ENCODE data around the gene REG3G.
A peak's percentile ranks its signal among the peaks of the same experiment; 100 is the strongest.
"Not testable (repeated sequence)": the region's sequence is repeated elsewhere in the genome, so short reads cannot be mapped to it uniquely, and the experiment has no call there.

REG3G gene

DNA sequence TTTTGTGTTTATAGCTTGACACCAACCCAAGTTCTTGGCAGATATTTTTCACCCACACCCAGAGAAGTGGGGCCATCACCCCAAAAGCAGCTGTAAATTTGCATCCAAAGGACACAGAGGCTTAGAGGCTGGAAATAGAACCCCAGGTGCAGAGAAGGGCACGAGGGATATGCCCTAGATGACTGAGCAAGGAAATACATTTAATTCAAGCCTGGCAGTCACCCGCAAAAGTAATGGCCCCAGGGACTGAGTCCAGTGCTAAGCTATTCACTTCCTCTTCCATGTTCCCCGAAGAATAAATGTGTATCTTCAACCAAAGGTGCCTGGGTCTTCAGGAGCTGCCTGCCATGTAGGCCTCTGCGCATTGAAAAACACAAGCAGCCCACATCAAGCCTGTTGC, 14.0 kb upstream of the REG3G start:
- no CpG with 5 or more reads among the region's 4 CpGs for WGBS (ENCODE audit: insufficient coverage, insufficient read length)
- no peaks in the 10 kb centered on the region for H3K27me3 ChIP-seq (ENCODE audit: control insufficient read depth, insufficient read depth, low read length)
- no peaks in the 10 kb centered on the region for H3K9me3 ChIP-seq (ENCODE audit: control insufficient read depth, insufficient read depth, low read length)
- H3K4me3 ChIP-seq (ENCODE audit: low read length) = no peak overlapping the region
- no peak for DNase-seq (ENCODE audit: low read depth, low spot score)
- no peaks in the 10 kb centered on the region for H3K4me1 ChIP-seq (ENCODE audit: control insufficient read depth, insufficient read depth, low read length)
- no peak overlapping the region for H3K27ac ChIP-seq (ENCODE audit: low read length)
- no peaks in the 10 kb centered on the region for H3K36me3 ChIP-seq (ENCODE audit: control insufficient read depth, insufficient read depth, low read length)

DNA sequence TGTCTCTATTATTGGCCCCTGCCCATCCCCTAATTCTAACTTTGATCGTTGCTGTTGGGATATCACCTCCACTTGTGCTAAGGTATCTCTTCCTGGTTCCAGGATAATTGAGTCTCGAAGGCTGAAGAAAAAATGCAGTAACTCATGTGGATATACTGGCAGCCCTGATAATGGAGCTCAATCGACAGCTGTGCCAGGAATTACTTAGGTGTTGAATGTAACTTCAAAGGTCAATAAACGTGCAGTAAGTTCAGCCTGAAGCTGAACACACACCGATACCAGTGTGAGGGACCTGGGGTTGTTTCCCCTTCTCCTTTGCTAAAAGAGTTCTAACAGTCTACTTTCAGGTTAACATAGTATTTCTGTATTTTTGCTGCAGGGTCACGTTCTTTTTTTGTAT, 11.9 kb upstream of the REG3G start:
- H3K9me3 ChIP-seq (ENCODE audit: control insufficient read depth, insufficient read depth, low read length) = no peaks in the 10 kb centered on the region
- H3K27ac ChIP-seq (ENCODE audit: low read length) = no peak overlapping the region
- WGBS (ENCODE audit: insufficient coverage, insufficient read length) = no CpG with 5 or more reads among the region's 6 CpGs
- H3K4me1 ChIP-seq (ENCODE audit: control insufficient read depth, insufficient read depth, low read length) = no peaks in the 10 kb centered on the region
- H3K36me3 ChIP-seq (ENCODE audit: control insufficient read depth, insufficient read depth, low read length) = no peaks in the 10 kb centered on the region
- no peak for DNase-seq (ENCODE audit: low read depth, low spot score)
- no peaks in the 10 kb centered on the region for H3K27me3 ChIP-seq (ENCODE audit: control insufficient read depth, insufficient read depth, low read length)
- no peak overlapping the region for H3K4me3 ChIP-seq (ENCODE audit: low read length)

- WGBS (ENCODE audit: insufficient coverage, insufficient read length) = no CpG with 5 or more reads among the region's 4 CpGs
These were observed 9.2 kb upstream of the REG3G start for GRCh38 chr2:79016342-79016741.

GRCh38 chr2:79026061-79026460, 559 bp downstream of the REG3G start:
- no peak for DNase-seq (ENCODE audit: low read depth, low spot score)
- Histone ChIP-seq H3K4me3 (ENCODE audit: low read length) (no peak overlapping the region), H3K9me3 (ENCODE audit: control insufficient read depth, insufficient read depth, low read length) (no peaks in the 10 kb centered on the region), H3K27ac (ENCODE audit: low read length) (no peak overlapping the region), H3K4me1 (ENCODE audit: control insufficient read depth, insufficient read depth, low read length) (no peaks in the 10 kb centered on the region), H3K27me3 (ENCODE audit: control insufficient read depth, insufficient read depth, low read length) (no peaks in the 10 kb centered on the region), H3K36me3 (ENCODE audit: control insufficient read depth, insufficient read depth, low read length) (no peaks in the 10 kb centered on the region)
- no CpG with 5 or more reads among the region's 4 CpGs for WGBS (ENCODE audit: insufficient coverage, insufficient read length)

More at GRCh38 chr2:79016342-79016741, 9.2 kb upstream of the REG3G start:
- H3K4me1 ChIP-seq (ENCODE audit: control insufficient read depth, insufficient read depth, low read length) = 0 out of 2 replicates have a peak, but pooled peaks cover 1% of the 10 kb centered on the region
- no peak overlapping the region for H3K4me3 ChIP-seq (ENCODE audit: low read length)
- H3K9me3 ChIP-seq (ENCODE audit: control insufficient read depth, insufficient read depth, low read length) = no peaks in the 10 kb centered on the region
- no peak for DNase-seq (ENCODE audit: low read depth, low spot score)
- H3K36me3 ChIP-seq (ENCODE audit: control insufficient read depth, insufficient read depth, low read length) = no peaks in the 10 kb centered on the region
- no peaks in the 10 kb centered on the region for H3K27me3 ChIP-seq (ENCODE audit: control insufficient read depth, insufficient read depth, low read length)
- no peak overlapping the region for H3K27ac ChIP-seq (ENCODE audit: low read length)

DNA sequence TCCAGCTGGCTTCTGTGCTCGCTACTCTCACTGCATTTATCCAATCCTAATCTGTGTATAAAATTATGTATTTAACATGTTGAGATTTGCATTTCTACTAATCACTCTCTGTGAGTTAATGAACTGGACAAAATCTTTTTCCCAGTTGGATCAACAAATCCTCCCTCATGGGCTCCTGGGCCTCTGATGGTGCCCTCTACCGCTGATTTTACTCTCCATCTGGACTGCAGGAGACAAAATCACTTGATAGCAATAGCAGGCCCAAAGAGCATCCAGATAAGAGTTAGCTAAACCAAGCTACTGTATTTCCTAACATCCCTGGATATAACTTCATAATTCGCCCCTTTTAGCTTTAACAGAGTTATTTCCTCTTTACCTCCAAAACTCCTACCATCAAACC, 14.4 kb downstream of the REG3G start:
- H3K27ac ChIP-seq (ENCODE audit: low read length) = no peak overlapping the region
- no peaks in the 10 kb centered on the region for H3K4me1 ChIP-seq (ENCODE audit: control insufficient read depth, insufficient read depth, low read length)
- DNase-seq (ENCODE audit: low read depth, low spot score) = no peak
- H3K27me3 ChIP-seq (ENCODE audit: control insufficient read depth, insufficient read depth, low read length) = no peaks in the 10 kb centered on the region
- H3K9me3 ChIP-seq (ENCODE audit: control insufficient read depth, insufficient read depth, low read length) = no peaks in the 10 kb centered on the region
- H3K4me3 ChIP-seq (ENCODE audit: low read length) = no peak overlapping the region
- no peaks in the 10 kb centered on the region for H3K36me3 ChIP-seq (ENCODE audit: control insufficient read depth, insufficient read depth, low read length)
- WGBS (ENCODE audit: insufficient coverage, insufficient read length) = no CpG with 5 or more reads among the region's 3 CpGs

DNA sequence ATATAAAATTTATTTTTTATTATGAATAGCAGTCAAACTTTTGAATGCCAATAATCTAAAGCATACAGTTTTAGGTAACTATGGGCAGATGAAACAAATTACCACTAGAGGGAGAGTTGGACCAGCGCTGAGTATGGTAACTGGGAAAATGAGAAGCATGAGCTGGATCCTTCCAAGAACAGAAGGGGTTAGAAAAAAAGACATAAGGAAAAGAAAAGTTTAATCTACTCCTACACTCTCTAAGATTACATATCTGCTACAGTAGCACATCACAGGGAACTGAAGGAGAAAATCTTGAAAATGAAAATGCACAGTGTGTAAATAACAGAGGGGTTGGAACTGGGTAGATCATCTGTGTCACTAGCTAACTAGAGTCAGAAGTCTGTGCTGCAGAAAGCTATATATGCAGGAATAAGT, 15.5 kb downstream of the REG3G start:
- Histone ChIP-seq H3K27ac (ENCODE audit: low read length) (no peak overlapping the region), H3K4me3 (ENCODE audit: low read length) (no peak overlapping the region), H3K4me1 (ENCODE audit: control insufficient read depth, insufficient read depth, low read length) (no peaks in the 10 kb centered on the region), H3K36me3 (ENCODE audit: control insufficient read depth, insufficient read depth, low read length) (no peaks in the 10 kb centered on the region), H3K9me3 (ENCODE audit: control insufficient read depth, insufficient read depth, low read length) (no peaks in the 10 kb centered on the region), H3K27me3 (ENCODE audit: control insufficient read depth, insufficient read depth, low read length) (no peaks in the 10 kb centered on the region)
- WGBS (ENCODE audit: insufficient coverage, insufficient read length) = no CpG with 5 or more reads among the region's 1 CpG
- peak; percentile 25 for DNase-seq (ENCODE audit: low read depth, low spot score)

DNA sequence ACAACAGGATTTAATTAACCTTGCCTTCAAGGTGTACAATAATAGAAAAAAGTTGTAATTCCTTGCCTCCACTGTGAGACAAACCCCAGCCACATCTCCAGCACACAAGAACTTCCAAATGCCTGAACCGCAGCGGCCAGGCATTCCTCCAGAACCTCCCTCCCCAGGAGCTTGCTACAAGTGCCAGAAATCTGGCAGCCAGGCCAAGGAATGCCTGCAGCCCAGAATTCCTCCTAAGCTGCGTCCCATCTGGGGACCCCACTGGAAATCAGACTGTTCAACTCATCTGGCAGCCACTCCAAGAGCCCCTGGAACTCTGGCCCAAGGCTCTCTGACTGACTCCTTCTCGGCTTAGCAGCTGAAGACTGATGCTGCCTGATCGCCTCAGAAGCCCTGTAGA, 28.0 kb downstream of the REG3G start:
- not testable (repeated sequence) for H3K27me3 ChIP-seq (ENCODE audit: control insufficient read depth, insufficient read depth, low read length); H3K27ac ChIP-seq (ENCODE audit: low read length); H3K4me3 ChIP-seq (ENCODE audit: low read length); H3K4me1 ChIP-seq (ENCODE audit: control insufficient read depth, insufficient read depth, low read length); H3K36me3 ChIP-seq (ENCODE audit: control insufficient read depth, insufficient read depth, low read length); H3K9me3 ChIP-seq (ENCODE audit: control insufficient read depth, insufficient read depth, low read length); DNase-seq (ENCODE audit: low read depth, low spot score)
- WGBS (ENCODE audit: insufficient coverage, insufficient read length) = no CpG with 5 or more reads among the region's 5 CpGs

GRCh38 chr2:79054769-79055168, 29.3 kb downstream of the REG3G start:
- not testable (repeated sequence) for H3K4me3 ChIP-seq (ENCODE audit: low read length); H3K9me3 ChIP-seq (ENCODE audit: control insufficient read depth, insufficient read depth, low read length); H3K4me1 ChIP-seq (ENCODE audit: control insufficient read depth, insufficient read depth, low read length); H3K36me3 ChIP-seq (ENCODE audit: control insufficient read depth, insufficient read depth, low read length); H3K27me3 ChIP-seq (ENCODE audit: control insufficient read depth, insufficient read depth, low read length); H3K27ac ChIP-seq (ENCODE audit: low read length); DNase-seq (ENCODE audit: low read depth, low spot score)
- WGBS (ENCODE audit: insufficient coverage, insufficient read length) = no CpG with 5 or more reads among the region's 5 CpGs

- H3K36me3 ChIP-seq (ENCODE audit: control insufficient read depth, insufficient read depth, low read length) = no peaks in the 10 kb centered on the region
- WGBS (ENCODE audit: insufficient coverage, insufficient read length) = no CpG with 5 or more reads among the region's 2 CpGs
- DNase-seq (ENCODE audit: low read depth, low spot score) = no peak
- H3K9me3 ChIP-seq (ENCODE audit: control insufficient read depth, insufficient read depth, low read length) = no peaks in the 10 kb centered on the region
- no peaks in the 10 kb centered on the region for H3K27me3 ChIP-seq (ENCODE audit: control insufficient read depth, insufficient read depth, low read length)
- no peaks in the 10 kb centered on the region for H3K4me1 ChIP-seq (ENCODE audit: control insufficient read depth, insufficient read depth, low read length)
- H3K27ac ChIP-seq (ENCODE audit: low read length) = no peak overlapping the region
- no peak overlapping the region for H3K4me3 ChIP-seq (ENCODE audit: low read length)
These were observed 39.7 kb downstream of the REG3G start for GRCh38 chr2:79065201-79065600.

- Histone ChIP-seq H3K4me3 (ENCODE audit: low read length) (no peak overlapping the region), H3K4me1 (ENCODE audit: control insufficient read depth, insufficient read depth, low read length) (no peaks in the 10 kb centered on the region), H3K9me3 (ENCODE audit: control insufficient read depth, insufficient read depth, low read length) (no peaks in the 10 kb centered on the region), H3K27me3 (ENCODE audit: control insufficient read depth, insufficient read depth, low read length) (no peaks in the 10 kb centered on the region), H3K36me3 (ENCODE audit: control insufficient read depth, insufficient read depth, low read length) (no peaks in the 10 kb centered on the region), H3K27ac (ENCODE audit: low read length) (no peak overlapping the region)
- DNase-seq (ENCODE audit: low read depth, low spot score) = no peak
- WGBS (ENCODE audit: insufficient coverage, insufficient read length) = no CpG with 5 or more reads among the region's 2 CpGs
These were observed 45.6 kb downstream of the REG3G start for GRCh38 chr2:79071078-79071477.
